Fibroblast of lung (primary cell): Measurements from ENCODE around the gene TSPAN33. TPM values are rescaled to one million over a fixed set of nuclear protein-coding genes. Genes with fewer than 3 reads are reported as not detected.

Source experiments
- DNase-seq, 2 donors: peaks; one replicate each; pipeline versions ENCODE4 v3.0.0 to v3.0.0-alpha.2; 2010; ENCODE audit warnings: low read depth in 2 of 2
- H2AFZ ChIP-seq: 2 replicates; pipeline ENCODE4 v1.5.1; 2012; ENCODE audit warnings: low read length, control low read depth, inconsistent platforms
- H3K27ac ChIP-seq: 2 replicates; pipeline ENCODE4 v1.5.1; 2011; ENCODE audit warnings: low read length, control low read depth; ENCODE audit not compliant: insufficient read depth
- H3K27me3 ChIP-seq: 2 replicates; pipeline ENCODE4 v1.5.1; 2011; ENCODE audit warnings: mild to moderate bottlenecking, low read length; ENCODE audit not compliant: control insufficient read depth, insufficient read depth
- H3K36me3 ChIP-seq: 2 replicates; pipeline ENCODE4 v1.5.1; 2011; ENCODE audit warnings: low read length; ENCODE audit not compliant: control insufficient read depth, insufficient read depth
- H3K4me1 ChIP-seq: 2 replicates; pipeline ENCODE4 v1.5.1; 2011; ENCODE audit warnings: low read length; ENCODE audit not compliant: control insufficient read depth, insufficient read depth; ENCODE audit errors: extremely low read depth
- H3K4me2 ChIP-seq: 2 replicates; pipeline ENCODE4 v1.5.1; 2011; ENCODE audit warnings: low read length, control low read depth; ENCODE audit not compliant: insufficient read depth; ENCODE audit errors: extremely low read depth
- H3K4me3 ChIP-seq, 4 experiments: fragments of 200-600 bp in 1 of 4; sonication (generic) in 1 of 4; replicated peaks in 1 of 4; 2 replicates each; pipeline ENCODE4 v1.5.1; 2011 to 2016; ENCODE audit warnings: low read length in 4 of 4, low read depth in 3 of 4, mild to moderate bottlenecking in 3 of 4, control low read depth in 2 of 4, inconsistent platforms in 1 of 4, mixed read lengths in 1 of 4; ENCODE audit not compliant: insufficient read depth in 1 of 4; ENCODE audit errors: control extremely low read depth in 1 of 4
- H3K79me2 ChIP-seq: 2 replicates; pipeline ENCODE4 v1.5.1; 2012; ENCODE audit warnings: mild to moderate bottlenecking, low read length, inconsistent platforms; ENCODE audit not compliant: control insufficient read depth, insufficient read depth
- H3K9ac ChIP-seq: 2 replicates; pipeline ENCODE4 v1.5.1; 2011; ENCODE audit warnings: mild to moderate bottlenecking, low read length, control low read depth; ENCODE audit not compliant: insufficient read depth
- H3K9me3 ChIP-seq: 2 replicates; pipeline ENCODE4 v1.5.1; 2012; ENCODE audit warnings: low read depth, low read length; ENCODE audit not compliant: control insufficient read depth, insufficient read depth
- H4K20me1 ChIP-seq: 2 replicates; pipeline ENCODE4 v1.5.1; 2011; ENCODE audit warnings: low read length; ENCODE audit not compliant: control insufficient read depth, insufficient read depth; ENCODE audit errors: extremely low read depth
- CTCF ChIP-seq, 2 donors: IDR thresholded peaks in 1 of 2; conservative IDR thresholded peaks in 1 of 2; 1 replicate in 1 of 2; 2 replicates in 1 of 2; pipeline ENCODE4 v1.5.1; 2011 to 2012; ENCODE audit warnings: low read length in 2 of 2, control low read depth in 1 of 2, inconsistent platforms in 1 of 2, low read depth in 1 of 2, mild to moderate bottlenecking in 1 of 2
- EZH2 ChIP-seq: IDR thresholded peaks from 2 replicates; pipeline ENCODE4 v1.5.1; 2012; ENCODE audit warnings: low read length, control low read depth, mild to moderate bottlenecking; ENCODE audit errors: missing control alignments
- polyA plus RNA-seq, 2 donors: library from polyadenylated mRNA; depleted of rRNA in 1 of 2; stranded (reverse) in 1 of 2; unstranded in 1 of 2; fragments of >200 nt; gene quantifications; 2 replicates each; pipeline ENCODE4 v1.2.1, GENCODE V29; 2011 to 2012; ENCODE audit warnings: missing spikeins in 1 of 2
- total RNA-seq: library from RNA; depleted of rRNA; stranded (reverse); fragments of >200 nt; gene quantifications from 2 replicates; pipeline ENCODE4 v1.2.1, GENCODE V29; 2014

TSPAN33 gene
- total and polyA plus RNA-seq, 2 donors (not counting 1 experiment from before 2014, with no cell fraction given): 0.17 to 0.36 TPM

DNA sequence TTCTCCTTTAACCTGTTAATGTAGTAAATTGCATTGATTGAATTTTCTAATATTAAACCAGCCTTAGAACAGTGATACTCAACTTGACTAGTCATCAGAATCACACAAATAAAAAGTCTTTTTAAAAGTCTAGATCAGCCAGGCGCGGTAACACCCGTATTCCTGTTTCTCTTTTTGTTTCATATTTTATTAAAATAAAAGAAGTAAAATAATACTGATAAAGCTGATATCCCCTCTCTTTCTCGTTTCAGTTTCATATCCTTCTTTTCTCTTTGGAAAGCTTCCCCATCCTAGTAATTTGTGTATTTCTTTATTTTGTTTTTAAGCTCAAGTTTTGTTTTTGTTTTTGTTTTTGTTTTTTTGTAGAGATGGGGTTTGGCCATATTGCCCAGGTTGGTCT is 53.3 kb downstream of the TSPAN33 start:
- Histone ChIP-seq H3K9me3 (no peaks in the 10 kb centered on the region), H3K4me3 (no peak overlapping the region), H3K4me1 (no peaks in the 10 kb centered on the region), H3K79me2 (no peaks in the 10 kb centered on the region), H3K4me2 (no peak overlapping the region), H2AFZ (no peak overlapping the region), H3K27ac (no peak overlapping the region), H3K27me3 (no peaks in the 10 kb centered on the region), H3K9ac (no peak overlapping the region), H3K36me3 (no peaks in the 10 kb centered on the region), H4K20me1 (no peaks in the 10 kb centered on the region)
- TF ChIP-seq CTCF (conservative IDR thresholded peaks at IDR 0.05 in 1 of 2, IDR thresholded peaks at IDR 0.05 in 1 of 2; ENCODE audit: low read depth in 1 of 2, low read length in 2 of 2): no peak
- TF ChIP-seq EZH2: no peak
- DNase-seq: no peak

- Histone ChIP-seq H4K20me1 (no peaks in the 10 kb centered on the region), H3K36me3 (no peaks in the 10 kb centered on the region), H2AFZ (no peak overlapping the region), H3K9me3 (no peaks in the 10 kb centered on the region), H3K79me2 (no peaks in the 10 kb centered on the region), H3K27me3 (no peaks in the 10 kb centered on the region), H3K4me3 (no peak overlapping the region), H3K9ac (no peak overlapping the region), H3K27ac (no peak overlapping the region), H3K4me1 (no peaks in the 10 kb centered on the region), H3K4me2 (no peak overlapping the region)
- TF ChIP-seq EZH2 (no peak), CTCF (conservative IDR thresholded peaks at IDR 0.05 in 1 of 2, IDR thresholded peaks at IDR 0.05 in 1 of 2; ENCODE audit: low read depth in 1 of 2, low read length in 2 of 2) (no peak)
- no peak for DNase-seq
Observed at GRCh38 chr7:129199406-129199805, 54.9 kb downstream of the TSPAN33 start.

DNA sequence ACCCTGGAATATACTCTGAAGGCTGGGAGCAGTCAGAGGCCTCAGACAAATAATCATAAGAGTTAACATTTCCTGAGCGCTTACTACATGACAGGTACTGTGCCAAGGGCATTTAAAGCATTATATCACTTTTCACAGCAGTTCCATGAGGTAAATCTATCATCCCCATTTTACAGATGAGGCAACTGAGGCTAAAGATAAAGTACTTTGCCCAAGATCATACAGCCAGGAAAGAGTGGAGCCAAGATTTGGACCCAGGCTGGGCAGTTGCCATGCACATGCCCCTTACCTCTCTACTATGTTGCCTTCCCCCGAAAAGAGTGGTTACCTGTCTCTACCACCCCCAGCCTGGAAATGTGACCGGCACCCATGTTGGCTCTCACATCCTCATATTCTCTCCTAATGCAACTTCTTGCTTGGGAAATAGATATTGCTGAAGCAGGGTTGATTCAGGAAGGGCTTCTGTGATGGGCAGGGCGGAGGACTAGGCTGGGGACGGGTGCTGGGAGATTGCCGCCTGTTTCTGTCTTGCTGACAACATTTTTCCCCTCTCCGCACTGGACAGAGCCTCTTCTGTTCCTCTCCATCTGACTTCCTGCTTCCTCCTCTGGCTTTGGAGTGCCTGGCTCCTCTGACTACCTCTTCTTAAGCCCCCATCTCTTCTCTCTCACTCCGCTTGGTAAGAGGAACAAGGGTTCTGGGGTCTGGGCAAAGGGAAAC is 57.7 kb downstream of the TSPAN33 start:
- Histone ChIP-seq H3K4me3 (no peak overlapping the region), H3K27me3 (no peaks in the 10 kb centered on the region), H3K4me1 (no peaks in the 10 kb centered on the region), H2AFZ (no peak overlapping the region), H3K79me2 (no peaks in the 10 kb centered on the region), H4K20me1 (no peaks in the 10 kb centered on the region), H3K4me2 (no peak overlapping the region), H3K9ac (no peak overlapping the region), H3K9me3 (no peaks in the 10 kb centered on the region), H3K27ac (no peak overlapping the region), H3K36me3 (no peaks in the 10 kb centered on the region)
- TF ChIP-seq CTCF (conservative IDR thresholded peaks at IDR 0.05 in 1 of 2, IDR thresholded peaks at IDR 0.05 in 1 of 2; ENCODE audit: low read depth in 1 of 2, low read length in 2 of 2) (no peak), EZH2 (no peak)
- no peak for DNase-seq
